NCI-H2107 treated with DMSO at 0.1 percent for 48 hours (cell line): ENCODE data around the gene MFGE8.
A peak's percentile ranks its signal among the peaks of the same experiment; 100 is the strongest.
"Not testable (repeated sequence)": the region's sequence is repeated elsewhere in the genome, so short reads cannot be mapped to it uniquely, and the experiment has no call there.

Experiments
- DNase-seq: peaks from one replicate; lab custom pipeline; 2025; ENCODE audit not compliant: unreplicated experiment; lab: John Stamatoyannopoulos, UW

Gene MFGE8, protein sequence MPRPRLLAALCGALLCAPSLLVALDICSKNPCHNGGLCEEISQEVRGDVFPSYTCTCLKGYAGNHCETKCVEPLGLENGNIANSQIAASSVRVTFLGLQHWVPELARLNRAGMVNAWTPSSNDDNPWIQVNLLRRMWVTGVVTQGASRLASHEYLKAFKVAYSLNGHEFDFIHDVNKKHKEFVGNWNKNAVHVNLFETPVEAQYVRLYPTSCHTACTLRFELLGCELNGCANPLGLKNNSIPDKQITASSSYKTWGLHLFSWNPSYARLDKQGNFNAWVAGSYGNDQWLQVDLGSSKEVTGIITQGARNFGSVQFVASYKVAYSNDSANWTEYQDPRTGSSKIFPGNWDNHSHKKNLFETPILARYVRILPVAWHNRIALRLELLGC

DNA sequence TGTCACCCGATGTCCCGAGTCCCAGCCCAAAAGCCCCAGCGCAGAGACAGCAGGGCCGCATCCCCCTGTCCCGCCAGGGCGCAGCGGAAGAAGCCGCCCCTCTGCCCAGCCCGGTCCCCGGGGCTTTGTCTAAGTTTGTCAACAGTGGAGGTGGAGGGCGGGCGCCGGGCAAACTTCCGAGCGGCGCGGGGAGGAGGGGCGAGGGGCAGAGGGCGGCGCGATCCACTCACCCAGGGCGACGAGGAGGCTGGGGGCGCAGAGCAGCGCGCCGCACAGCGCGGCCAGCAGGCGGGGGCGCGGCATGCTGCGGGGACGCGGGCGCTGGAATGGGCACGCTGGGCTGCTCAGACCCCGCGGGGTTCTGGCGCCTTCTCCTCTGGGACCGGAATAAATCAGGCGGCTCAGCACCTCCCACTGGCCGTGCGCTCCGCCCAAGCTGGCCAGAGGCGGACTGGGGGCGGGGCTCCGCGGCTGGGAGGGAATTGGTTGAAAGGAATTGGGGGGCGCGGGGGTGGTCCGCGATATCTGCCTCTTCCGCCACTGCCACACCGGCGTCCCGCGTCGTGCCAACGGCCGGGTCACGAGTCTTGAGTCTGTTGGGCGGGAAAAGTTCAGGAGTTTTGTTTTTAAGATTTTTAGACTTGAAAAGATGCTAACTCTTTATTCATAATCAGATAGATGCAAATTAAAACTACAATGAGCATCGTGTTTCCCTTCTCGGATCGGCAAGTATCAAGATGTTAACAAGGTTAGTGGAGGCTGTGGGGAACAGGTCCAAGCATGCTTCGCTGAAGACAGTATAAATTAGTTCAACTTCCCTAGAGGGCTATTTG, at the start of gene MFGE8:
MFGE8 (minus strand) TSS at position 363 of the 833 bp plus-strand sequence; CDS start at position 303, 60 bp downstream.
- DNase-seq = no peak

DNA sequence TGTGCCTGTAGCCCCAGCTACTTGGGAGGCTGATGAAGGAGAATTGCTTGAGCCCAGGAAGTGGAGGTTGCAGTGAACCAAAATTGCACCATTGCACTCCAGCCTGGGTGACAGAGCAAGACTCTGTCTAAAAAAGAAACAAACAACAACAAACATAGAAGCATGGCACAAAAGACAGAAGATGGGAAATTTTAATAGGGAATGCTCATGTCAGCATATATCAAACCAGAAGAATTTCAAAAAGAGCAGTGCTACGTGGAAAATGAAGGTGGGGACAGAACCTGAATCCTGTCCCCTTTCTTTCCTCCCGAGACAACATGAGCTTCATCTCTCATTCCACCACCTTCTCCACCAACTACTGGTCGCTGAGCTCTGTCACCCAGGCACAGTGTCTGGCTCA, 46.3 kb upstream of the MFGE8 start:
- DNase-seq = no peak

DNA sequence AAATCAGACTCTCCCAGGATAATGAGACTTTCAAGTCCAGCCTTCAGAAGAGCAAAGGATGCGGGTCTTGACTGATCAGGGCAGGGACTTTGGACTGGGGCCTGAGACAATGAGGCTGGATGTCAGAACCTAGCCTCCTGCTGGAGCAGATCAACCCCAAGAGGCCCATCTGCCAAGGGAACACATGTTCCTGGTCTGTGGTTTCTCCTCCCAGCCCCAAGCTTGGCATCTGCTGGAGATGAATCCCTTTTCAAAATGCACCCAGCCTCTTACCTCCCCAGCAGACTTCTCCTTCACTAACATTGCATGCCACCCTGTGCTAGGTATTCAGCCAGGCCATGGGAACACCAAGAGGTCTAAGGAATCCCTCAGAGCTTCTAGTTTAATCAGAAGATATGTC, 43.7 kb upstream of the MFGE8 start:
- DNase-seq = no peak

DNA sequence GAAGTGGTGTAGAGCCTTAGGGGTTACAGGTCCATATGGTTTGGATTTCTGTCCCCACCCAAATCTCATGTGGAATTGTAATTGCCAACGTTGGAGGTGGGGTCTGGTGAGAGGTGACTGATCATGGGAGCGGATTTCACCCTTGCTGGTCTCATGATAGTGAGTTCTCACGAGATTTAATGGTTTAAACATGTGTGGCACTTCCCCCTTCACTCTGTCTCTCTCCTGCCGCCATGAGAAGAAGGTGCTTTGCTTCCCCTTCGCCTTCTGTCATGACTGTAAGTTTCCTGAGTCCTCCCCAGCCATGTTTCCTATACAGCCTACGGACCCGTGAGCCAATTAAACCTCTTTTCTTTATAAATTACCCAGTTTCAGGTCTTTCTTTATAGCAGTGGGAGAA, 43.1 kb upstream of the MFGE8 start:
- DNase-seq = no peak

DNA sequence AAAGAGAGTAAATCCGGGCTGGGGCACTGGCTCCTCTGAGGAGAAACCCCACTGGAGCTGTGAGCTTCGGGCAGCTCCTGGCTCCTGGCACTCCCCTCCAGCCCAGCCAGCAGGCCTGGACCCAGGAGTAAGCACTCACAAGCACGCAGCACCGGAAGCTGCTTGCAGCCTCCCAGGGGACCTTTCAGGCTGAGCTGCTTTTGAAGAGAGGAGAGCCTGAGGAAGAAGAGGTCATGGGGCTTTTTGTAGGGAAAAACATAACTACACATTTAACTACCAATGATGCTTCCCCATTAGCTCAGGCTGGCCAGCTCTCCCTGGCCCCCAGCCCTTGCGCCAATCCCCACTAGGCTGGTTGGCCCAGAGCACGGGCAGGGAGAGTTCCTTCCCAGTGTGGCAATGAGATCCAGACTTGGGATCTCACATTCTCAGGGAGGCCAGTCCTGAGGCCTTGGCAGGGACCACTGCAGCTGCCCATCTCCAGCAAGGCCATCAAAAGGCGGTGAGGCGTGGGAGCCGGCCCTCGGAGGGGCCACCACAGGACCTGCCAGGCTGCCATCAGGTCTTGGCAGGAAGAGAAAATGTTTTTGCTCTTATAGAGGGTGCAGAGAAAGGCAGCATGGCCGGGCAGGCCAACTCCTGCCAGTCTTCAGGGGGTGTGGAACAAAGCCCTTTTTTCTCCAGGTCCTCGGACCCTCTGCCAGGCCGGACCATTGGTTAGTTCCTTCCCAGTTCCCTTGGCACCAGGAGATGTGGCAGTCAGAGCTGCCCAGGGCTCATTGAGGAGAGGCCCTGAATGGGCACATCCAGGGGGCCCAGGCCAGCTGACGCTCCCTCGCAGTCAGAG, 41.5 kb upstream of the MFGE8 start:
- peak; percentile 1 for DNase-seq

DNA sequence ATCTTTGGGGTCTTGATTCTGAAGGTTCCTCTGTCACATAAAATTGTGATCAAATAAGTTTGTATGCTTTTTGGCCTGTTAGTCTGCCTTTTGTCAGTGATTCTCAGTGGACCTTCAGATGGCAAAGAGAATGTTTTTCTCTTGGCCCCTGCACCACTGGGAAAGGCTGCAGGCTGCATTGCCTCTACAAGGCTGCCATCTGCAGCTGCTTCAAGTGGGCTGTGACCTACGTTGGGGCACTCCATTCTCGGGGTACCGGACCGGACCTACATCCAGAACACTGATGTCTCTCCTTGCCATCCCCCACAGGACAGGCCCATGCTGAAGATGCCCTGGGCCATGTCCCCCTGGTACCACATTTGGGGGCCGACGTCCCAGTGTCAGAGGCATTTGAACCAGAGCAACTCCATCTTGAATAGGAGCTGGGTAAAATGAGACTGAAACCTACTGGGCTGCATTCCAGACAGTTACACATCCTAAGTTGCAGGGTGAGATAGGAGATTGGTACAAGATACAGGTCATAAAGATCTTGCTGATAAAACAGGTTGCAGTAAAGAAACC, 37.5 kb upstream of the MFGE8 start:
- no peak for DNase-seq

DNA sequence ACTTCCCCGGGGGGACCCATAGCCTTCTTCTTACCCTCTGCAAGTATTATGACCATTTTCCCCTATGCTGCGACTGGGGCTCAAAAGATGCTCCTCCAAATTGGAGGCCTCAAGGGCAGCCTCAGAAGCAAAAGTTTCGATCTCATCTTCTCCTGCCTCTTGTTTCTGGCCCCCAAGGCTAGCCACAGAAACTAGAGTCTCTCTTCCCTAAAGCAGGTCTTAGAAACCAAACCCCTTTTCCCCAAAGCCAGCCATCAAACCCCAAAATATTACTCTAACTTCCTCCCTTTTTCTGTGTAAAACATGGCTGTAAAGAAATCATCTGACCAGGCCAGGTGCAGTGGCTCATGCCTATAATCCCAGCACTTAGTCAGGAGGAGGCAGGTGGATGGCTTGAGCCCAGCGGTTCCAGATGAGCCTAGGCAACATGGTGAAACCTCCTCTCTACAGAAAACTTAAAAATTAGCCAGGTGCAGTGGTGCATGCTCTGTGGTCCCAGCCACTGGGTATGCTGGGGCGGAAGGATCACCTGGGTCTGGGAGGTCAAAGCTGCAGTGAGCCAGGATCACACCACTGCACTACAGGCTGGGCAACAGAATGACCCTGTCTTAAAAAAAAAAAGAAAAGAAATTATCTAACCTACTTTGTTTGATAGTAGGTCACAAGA, 36.7 kb upstream of the MFGE8 start:
- DNase-seq = no peak

DNA sequence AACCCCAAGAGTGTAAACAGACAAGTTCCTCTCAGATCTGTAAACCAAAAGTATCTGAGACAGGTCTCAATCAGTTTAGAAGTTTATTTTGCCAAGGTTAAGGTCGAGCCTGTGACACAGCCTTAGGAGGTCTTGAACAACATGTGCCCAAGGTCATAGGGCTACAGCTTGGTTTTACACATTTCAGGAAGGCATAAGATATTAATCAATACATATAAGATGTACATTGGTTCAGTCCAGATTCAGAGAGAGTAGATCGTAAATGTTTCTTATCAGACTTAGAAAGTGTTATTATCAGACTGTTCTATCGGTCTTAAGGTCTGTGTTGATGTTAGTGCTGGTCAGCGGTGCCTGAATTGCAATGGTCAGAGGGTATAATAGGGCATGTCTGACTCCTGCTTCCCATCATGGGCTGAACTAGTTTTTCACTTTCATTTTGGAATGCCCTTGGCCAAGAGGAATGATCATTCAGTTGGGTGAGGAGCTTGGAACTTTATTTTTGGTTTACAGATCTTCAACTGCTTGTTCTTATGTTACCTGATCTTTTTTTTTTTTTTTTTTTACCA, 27.0 kb upstream of the MFGE8 start:
- no peak for DNase-seq

DNA sequence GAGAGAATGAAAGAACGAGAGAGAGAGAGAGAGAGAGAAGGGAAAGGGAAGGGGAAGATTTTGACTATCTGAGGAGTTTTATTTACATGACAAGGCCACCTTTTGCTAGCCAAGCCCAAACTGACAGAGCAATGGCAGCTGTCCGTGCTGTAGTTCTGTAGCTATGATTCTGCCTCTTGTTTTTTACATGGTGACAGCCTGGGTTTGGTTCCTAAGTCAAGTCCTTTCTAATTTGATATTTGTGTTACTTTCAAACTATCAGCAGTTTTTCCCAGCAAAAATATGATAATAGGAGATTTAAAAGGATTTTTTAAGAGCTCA, 26.3 kb upstream of the MFGE8 start:
- DNase-seq = no peak

DNA sequence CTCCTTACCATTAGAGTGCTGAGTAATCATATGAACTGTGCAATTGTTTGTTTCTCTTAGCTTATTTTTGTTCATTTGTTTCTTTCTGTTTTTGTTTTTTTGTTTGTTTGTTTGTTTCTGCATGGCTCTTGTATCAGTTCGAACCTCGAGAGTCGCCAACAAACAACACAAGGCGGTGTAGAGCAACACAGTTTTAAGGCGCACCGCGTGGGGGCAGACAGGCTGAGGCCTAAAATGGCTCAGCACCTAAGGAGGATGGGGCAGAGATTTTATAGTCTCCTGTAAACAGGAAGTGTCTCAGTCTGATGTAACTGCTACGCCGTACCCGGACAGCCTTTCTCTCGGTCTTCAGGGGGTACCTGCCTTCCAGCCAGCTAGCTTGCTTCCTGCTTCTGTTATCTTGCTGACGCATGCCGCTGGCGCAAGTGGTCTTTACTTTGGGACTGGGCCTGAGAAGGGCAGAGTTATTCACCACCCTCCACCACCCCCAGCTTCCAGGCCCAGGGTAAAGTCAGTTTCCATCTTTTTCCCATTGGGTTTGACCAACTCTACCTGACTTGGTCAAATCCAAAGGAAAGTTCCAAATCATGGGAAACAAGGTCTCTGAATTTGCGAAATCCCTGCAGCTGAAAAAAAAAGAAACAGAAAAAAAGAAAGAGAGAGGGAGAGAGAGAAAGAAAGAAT, 25.8 kb upstream of the MFGE8 start:
- no peak for DNase-seq

DNA sequence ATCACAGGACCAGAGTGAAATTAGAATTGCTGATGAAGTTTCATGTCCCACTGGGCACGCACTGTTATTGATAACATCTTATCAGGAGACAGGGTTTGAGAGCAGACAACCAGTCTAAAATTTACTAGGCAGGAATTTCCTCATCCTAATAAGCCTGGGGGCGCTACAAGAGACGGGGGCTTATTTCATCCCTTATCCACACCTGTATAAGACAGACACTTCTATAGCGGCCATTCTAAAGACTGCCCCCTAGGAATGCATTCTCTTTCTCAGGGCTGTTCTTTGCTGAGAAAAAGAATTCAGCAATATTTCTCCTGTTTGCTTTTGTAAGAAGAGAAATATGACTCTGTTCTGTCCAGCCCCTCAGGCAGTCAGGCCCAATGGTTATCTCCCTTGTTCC, 21.3 kb upstream of the MFGE8 start:
- not testable (repeated sequence) for DNase-seq

DNA sequence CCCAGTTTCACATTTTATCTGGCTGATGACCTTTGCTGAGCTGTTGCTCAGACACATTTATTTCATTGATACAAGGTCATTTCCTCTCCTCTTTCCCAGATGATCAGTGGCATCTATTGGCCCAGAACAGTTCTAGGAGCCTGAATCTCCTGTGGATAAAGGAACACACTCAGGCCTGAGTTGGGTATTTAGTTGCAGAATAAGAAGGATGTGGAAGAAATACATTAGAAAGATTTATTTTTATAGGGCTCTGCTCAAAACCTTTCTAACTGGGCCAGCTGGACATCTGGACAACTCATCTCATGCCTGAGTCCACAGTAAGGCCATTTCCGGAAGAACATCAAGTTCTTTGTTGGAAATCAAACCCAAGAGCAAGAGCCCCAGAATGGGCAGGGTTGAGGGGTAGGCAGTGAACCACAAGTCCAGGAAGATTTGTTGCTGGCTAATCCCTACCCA, 19.7 kb upstream of the MFGE8 start:
- DNase-seq = no peak

DNA sequence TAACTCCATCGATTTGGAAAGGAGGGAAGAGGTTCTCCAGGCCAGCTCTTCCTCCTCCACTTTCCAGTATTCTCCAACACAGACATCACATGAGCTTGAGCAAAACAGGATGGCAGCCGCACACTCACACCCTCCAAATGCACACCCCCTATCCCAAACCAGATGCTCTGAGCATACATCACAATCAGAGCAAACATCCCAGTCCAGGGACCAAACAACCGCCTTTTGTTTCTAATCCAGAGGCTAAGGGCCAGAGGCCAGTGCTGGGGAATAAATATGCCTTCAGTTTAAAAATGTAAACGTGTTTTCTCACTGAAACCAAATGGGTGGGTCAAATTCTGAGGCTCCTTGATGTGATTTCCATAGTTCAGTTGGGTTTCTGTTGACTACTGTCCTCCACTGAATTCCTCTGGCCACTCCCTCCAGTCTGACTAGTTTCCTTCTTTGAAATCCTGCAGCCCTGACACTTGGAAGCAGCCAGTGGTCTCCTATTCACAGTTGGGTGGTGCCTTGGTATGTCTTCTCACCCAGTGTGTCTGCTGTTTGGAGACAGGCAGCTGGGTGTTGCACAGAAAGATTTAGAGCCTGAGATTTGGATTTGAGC, 19.2 kb upstream of the MFGE8 start:
- no peak for DNase-seq

DNA sequence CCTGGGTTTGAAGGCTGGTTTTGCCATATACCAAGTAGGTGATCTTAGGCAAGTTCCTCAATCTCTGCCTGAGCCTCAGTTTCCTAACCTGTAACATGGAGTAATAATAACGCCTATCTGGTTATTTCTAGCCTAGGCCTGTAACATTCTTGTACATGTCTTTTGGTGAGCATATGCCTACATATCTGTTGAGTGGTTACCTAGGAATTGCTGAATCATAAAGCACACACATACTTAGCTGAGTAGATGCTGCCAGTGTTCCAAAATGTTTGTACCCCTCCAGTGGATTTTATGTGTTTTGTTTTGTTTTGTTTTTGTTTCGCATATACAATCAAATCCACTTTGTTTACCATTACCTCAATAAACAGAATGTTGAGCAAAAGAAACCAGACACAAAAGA, 17.4 kb upstream of the MFGE8 start:
- no peak for DNase-seq

DNA sequence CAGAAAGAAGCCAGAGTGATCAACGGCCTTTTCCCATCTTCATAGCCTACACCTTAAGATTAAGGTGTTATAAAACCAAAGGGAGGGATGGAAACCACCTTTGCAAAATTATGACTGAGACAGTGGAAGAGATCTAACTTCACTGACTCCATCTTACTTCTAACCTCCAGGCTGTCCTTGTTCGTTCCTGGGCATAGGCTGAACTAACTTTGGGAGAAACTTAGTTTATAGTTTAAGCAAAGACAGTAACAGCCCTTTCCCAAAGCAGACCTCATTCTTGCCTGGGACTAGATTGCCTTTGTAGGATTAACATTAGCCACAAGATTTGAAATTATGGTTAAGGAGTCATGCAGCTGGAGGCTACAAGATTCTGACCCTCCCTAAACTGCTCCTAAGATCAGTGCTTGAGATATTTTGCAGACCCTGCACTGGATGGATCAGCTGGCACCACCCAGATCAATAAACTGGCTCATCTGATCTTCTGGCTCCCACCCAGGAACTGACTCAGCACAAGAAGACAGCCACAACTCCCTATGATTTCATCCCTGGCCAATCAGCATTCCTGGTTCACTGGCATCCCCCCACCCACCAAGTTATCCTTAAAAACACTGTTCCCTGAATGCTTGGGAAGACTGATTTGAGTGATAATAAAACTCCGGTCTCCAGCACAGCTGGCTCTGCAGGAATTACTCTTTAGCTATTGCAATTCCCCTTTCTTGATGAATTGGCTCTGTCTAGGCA, 16.3 kb upstream of the MFGE8 start:
- not testable (repeated sequence) for DNase-seq

DNA sequence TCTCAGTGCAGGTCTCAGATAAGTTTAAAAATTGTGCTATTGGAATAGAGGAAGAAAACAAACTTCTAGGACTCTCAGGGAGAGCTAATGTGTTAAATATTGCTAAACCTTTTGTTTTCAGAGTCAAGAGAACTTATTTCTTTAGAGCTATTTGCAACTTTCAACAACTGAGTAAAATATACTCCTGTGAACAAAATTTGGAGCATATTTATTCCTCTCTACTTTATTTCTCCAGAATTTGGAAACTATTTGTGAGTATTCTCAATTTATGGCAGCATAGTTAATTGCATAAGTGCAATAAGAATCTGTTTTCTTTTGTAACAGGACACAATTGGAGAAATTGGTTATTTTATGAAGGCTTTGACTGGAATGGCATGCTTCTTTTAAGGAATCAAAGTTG, 15.0 kb upstream of the MFGE8 start:
- not testable (repeated sequence) for DNase-seq

DNA sequence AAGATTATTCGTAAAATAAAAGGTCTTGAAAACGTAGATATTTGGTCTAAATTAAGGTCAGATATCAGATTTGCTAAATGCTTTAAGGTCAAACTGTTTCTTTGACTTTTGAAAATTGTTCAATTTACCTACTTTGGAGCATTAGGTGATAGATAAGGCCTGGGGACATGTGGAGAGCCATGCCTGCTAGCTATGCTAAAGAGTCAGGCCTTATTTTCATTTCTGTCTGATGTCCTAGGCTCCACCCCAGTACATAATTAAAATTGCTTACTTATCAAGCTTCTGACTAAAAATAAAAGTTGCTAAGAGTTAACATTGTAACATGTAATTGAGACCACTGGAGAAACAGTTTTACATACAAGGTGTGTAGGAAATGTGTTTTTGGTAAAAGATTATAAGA, 12.5 kb upstream of the MFGE8 start:
- DNase-seq = not testable (repeated sequence)

DNA sequence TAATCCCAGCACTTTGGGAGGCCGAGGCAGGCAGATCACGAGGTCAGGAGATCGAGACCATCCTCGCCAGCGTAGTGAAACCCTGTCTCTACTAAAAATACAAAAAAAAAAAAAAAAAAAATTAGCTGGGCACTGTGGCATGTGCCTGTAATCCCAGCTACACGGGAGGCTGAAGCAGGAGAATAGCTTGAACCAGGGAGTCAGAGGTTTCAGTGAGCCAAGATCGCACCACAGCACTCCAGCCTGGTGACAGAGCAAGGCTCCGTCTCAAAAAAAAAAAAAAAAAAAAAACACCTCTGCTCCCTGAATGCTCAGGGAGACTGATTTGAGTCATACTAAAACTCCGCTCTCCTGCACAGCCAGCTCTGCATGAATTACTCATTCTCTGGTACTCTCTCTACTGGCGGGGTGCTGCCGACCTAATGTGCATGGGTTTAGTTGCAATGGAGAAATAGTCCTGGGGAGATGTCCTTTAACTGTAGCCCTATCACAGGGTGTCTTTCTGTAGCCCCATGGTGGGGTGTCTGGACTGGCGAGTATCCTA, 7.8 kb upstream of the MFGE8 start:
- DNase-seq = not testable (repeated sequence)
